HG02852 (cell line): ENCODE measurements around the gene APBB2.

Experiments
- ATAC-seq: cut with Tn5 transposase; IDR thresholded peaks from one replicate; pipeline ENCODE4 v1.9.1; 2021; ENCODE audit warnings: mild to moderate bottlenecking, moderate library complexity; ENCODE audit not compliant: unreplicated experiment

APBB2 gene

GRCh38 chr4:41110050-41110449, 104.3 kb downstream of the APBB2 start:
- ATAC-seq, result no peak

DNA sequence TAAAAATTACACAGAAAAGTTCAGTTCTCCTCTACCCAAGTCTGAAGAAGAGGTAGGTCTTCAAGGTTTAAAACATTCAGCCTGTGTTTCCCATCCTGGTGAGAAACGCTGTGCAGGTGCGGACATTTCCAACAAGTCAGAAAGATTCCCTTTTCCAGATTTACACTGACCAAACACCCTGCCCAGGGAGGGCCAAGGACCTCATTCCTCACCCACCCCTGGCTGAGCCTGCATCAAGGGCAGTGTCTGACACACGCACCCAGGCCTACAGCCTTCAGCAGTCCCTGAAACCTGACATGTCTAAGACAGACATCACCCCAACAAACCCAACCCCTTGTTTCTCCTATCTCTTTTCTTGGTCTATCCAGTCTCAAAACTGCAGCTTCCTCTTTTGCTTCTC, 105.9 kb downstream of the APBB2 start:
- ATAC-seq, result no peak

- no peak for ATAC-seq
Measured at GRCh38 chr4:41106694-41107419, 107.5 kb downstream of the APBB2 start.

DNA sequence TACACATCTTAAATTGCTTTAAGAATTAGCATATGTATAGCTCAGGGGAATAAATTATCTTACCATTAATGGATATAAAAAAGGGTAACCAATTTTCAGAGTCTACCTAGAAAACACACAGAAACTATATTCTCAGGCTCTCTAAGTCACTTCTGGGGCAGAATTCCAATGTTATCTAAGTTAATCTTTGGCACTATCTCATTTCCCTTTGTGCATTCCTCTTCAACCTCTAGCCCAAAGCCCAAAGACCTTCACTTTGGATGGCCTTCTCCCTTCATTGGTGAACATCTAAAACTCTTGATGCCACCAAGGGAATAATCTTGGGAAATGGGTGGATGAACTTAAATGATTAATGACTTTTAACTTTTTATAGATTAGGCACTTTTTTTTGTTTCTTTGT, 108.3 kb downstream of the APBB2 start:
- ATAC-seq, result no peak

- ATAC-seq, result no peak
Measured at GRCh38 chr4:41104155-41104554, 110.2 kb downstream of the APBB2 start.

- no peak for ATAC-seq
Measured at GRCh38 chr4:41103657-41104056, 110.7 kb downstream of the APBB2 start.

DNA sequence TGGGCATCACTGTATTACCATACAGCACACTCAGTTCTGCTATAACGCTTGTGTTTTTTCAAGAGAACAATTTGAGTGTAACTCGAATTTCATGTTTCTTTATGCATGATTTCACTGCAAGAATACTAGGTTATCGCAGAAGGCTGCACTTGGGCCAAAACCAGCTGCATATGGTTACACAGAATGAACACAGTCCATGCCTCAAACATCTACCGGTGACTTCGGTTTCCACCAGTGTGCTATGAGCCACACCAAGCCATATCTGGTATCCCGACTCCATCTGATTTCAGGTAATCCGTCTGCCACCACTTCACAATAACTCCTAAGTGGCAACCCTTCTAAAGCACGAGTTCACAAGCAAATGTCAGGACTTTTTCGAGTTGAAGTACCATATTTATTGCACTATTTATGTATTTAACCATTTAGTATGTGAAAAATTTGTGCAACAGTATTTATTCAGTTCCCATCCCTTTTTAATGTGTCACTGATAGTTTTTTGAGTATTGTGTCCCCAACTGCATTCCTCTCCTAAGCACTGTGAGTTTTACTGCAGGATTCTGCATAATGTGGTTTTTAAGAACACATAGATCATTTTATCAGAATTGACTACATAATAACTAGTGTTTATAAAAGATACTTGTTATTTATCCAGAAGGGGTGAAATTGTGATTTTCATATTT, 111.8 kb downstream of the APBB2 start:
- ATAC-seq, result no peak

GRCh38 chr4:41098093-41099048, 116.0 kb downstream of the APBB2 start:
- no peak for ATAC-seq

DNA sequence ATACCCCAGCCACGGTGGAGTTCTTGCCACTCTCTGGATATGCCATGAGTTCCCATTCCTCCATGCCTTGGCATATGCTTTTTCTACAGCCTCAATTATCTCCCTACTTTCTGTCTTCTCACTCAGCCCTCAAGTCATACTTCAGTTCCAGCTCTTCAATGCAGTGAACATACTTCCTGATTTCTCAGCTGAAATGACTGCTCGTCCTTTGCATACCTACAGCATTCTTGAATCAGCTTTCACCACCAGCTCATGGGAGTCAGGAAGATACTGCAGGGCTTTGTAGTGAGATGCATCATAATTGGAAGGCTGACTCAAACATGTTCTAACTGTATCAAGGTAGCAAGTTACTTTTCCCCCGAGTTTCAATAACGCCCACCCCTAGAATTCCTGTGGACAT, 118.4 kb downstream of the APBB2 start:
- ATAC-seq, result peak; percentile 77

DNA sequence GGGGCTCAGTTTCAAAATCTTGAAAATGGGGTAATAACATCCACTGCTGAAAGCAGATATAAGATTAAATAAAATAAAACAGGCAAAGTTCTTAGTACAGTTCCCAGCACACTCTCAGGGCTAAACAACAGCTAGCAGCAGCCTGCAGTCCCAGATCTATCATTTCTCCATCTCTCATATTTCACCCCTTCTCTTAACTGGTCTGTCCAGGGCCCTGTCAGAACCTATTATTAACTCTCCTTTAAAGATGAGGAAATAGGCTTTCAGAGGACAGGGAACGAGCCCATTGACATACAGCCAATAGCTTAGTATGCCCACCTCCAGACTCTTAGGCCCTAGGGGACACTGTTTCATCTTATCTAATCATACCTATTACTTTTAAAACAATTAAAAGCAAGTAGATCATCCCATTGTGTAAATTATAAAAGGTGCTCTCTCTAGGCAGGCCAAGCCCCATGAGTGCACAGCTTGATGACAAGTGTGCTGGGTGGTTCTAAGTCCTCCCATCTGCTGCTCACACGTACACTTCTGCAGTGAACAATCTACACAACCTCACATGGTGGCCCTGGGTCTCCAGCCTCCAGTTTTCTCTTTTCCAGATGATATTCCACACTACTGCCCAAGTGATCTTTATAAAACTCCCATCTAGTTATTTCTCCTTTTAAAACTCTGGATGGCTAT, 119.0 kb downstream of the APBB2 start:
- no peak for ATAC-seq

- no peak for ATAC-seq
Measured at GRCh38 chr4:41092128-41092527, 122.2 kb downstream of the APBB2 start.

- no peak for ATAC-seq
Measured at GRCh38 chr4:41081847-41082246, 132.5 kb downstream of the APBB2 start.

- ATAC-seq, result no peak
Measured at GRCh38 chr4:41080976-41081375, 133.4 kb downstream of the APBB2 start.

- no peak for ATAC-seq
Measured at GRCh38 chr4:41079881-41080560, 134.3 kb downstream of the APBB2 start.

DNA sequence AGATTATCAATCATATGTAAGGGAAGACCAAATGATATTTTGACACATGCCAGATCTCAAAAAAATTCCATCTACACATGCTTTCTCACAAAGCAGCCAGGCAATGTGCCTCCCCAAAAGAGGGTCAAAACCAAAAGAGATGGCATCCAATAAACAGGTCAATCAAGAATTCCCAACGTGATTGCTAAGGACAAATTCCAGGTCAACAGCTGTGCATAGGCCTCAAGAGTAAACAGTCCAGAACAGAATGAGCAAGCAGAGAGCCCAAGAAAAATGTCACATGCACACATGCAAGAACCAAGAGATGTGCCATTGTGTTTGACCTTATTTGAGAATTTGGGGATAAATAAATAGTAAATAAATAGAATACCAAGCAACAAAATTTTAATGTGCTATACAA, 136.7 kb downstream of the APBB2 start:
- ATAC-seq, result no peak

- no peak for ATAC-seq
Measured at GRCh38 chr4:41076481-41076880, 137.9 kb downstream of the APBB2 start.

GRCh38 chr4:41074215-41074614, 140.1 kb downstream of the APBB2 start:
- no peak for ATAC-seq

DNA sequence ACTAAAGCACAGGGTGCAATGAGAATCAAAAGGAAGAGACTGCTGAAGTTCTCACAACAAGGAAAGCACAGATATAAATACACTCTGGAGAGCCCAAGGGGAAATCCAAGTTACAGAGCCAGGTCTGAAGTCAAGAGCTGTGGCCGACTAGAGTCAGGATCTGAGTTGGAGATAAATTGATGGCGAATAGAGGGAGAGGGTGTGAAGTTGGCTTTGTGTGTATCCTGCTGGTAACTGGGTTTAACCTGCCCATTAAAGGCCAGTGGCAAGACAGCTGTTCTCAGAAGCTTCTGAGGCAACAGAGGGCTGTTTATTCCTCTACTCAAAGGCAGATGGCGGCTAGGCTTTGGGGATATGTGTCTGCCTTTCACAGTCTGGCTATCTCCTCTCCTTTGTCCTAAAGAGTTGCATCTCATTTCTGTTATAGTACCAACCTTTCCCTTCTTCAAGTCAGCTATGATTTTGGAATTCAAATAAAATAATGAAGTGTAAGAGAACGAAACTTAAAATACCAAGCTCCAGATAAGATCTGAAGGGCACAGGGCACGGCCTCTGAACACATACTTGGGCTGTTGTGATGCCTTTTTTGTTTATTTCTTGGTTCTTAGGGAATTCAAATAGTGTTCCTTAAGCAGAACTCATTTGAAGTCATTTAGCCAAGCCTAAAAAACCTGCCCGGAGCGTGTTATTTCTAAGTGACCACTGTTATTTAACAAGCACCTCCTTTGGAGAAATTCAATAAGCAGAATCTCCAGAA, 142.1 kb downstream of the APBB2 start:
- peak; percentile 63 for ATAC-seq

DNA sequence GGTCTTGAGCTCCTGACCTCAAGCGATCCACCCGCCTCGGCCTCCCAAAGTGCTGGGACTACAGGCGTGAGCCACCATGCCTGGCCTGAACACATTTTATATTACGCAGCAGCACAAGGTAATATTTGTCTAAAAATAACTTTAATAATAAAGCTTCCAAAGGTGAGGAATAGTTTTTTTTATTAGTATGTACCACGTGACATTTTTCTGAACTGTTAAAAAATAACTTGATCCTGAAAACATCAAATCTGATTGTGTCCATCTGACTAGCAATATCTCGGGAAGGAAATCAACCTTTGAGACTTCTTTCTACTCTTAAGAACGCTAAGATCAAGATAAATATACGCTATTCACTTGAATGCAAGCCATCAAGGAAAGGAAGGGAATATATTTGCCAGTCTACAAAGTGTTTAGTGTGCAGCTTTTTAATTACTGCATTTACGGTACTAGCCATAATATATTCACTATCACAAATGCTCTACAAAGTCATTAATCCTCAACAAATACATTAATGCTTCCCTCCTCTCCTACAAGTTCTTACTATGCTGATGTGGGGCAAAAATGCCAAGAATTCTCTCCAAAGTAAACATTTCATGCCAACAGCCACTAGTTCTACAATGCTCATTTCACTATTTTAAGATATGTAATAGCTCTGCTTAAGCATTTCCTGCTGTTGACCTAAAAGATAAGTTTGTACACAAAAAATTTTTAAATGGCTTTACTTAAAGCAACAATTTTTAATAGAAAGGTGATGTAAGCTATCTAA, 143.6 kb downstream of the APBB2 start:
- no peak for ATAC-seq
